OCI-LY1 (cell line): Measurements from ENCODE around the gene HTT.

Experiments
- H2AFZ ChIP-seq: fragments of 200-600 bp; sonication (generic), shearing (Covaris generic); 2 replicates; pipeline ENCODE4 v1.6.0; 2014; ENCODE audit warnings: antibody characterized with exemption, mild to moderate bottlenecking, low read length
- H3F3A ChIP-seq: fragments of 200-600 bp; sonication (generic), shearing (Covaris generic); 2 replicates; pipeline ENCODE4 v1.6.0; 2014; ENCODE audit warnings: mild to moderate bottlenecking, antibody characterized with exemption, low read length, moderate library complexity; ENCODE audit not compliant: insufficient read depth
- H3K27ac ChIP-seq: fragments of 200-600 bp; sonication (generic); 2 replicates; pipeline ENCODE4 v1.5.1; 2014; ENCODE audit warnings: low read length, mixed run types, mild to moderate bottlenecking, low read depth; ENCODE audit not compliant: poor library complexity, severe bottlenecking
- H3K27me3 ChIP-seq: fragments of 200-600 bp; sonication (generic); 2 replicates; pipeline ENCODE4 v1.6.0; 2014; ENCODE audit warnings: antibody characterized with exemption, mild to moderate bottlenecking, low read length, moderate library complexity; ENCODE audit not compliant: insufficient read depth
- H3K36me3 ChIP-seq: fragments of 200-600 bp; sonication (generic); 2 replicates; pipeline ENCODE4 v1.6.1; 2014; ENCODE audit warnings: mild to moderate bottlenecking, antibody characterized with exemption, low read length, moderate library complexity, mixed read lengths; ENCODE audit not compliant: insufficient read depth
- H3K4me1 ChIP-seq: fragments of 200-600 bp; sonication (generic); 2 replicates; pipeline ENCODE4 v1.5.1; 2014; ENCODE audit warnings: mild to moderate bottlenecking, low read length, moderate library complexity; ENCODE audit not compliant: insufficient read depth, severe bottlenecking
- H3K4me2 ChIP-seq: fragments of 200-600 bp; sonication (generic), shearing (Covaris generic); 2 replicates; pipeline ENCODE4 v1.6.1; 2014; ENCODE audit warnings: low read length
- H3K4me3 ChIP-seq: fragments of 200-600 bp; sonication (generic); 2 replicates; pipeline ENCODE4 v1.5.1; 2014; ENCODE audit warnings: low read length, low read depth, mild to moderate bottlenecking, mixed read lengths; ENCODE audit not compliant: poor library complexity, severe bottlenecking
- H3K79me2 ChIP-seq: fragments of 200-600 bp; shearing (Covaris generic); 2 replicates; pipeline ENCODE4 v1.6.1; 2016; ENCODE audit warnings: mixed run types, low read length, mixed read lengths; ENCODE audit not compliant: insufficient read depth
- H3K9ac ChIP-seq: fragments of 200-600 bp; sonication (generic), shearing (Covaris generic); 2 replicates; pipeline ENCODE4 v1.6.1; 2014; ENCODE audit warnings: mild to moderate bottlenecking, low read length, mixed read lengths
- H3K9me2 ChIP-seq: fragments of 200-600 bp; sonication (generic), shearing (Covaris generic); 2 replicates; pipeline ENCODE4 v1.6.1; 2014; ENCODE audit warnings: low read depth, mild to moderate bottlenecking, low read length, mixed read lengths
- H3K9me3 ChIP-seq: fragments of 200-600 bp; shearing (Covaris generic); 2 replicates; pipeline ENCODE4 v1.6.1; 2014; ENCODE audit warnings: low read length, mixed read lengths
- H4K20me1 ChIP-seq: fragments of 200-600 bp; sonication (generic), shearing (Covaris generic); 2 replicates; pipeline ENCODE4 v1.6.0; 2016; ENCODE audit warnings: mild to moderate bottlenecking, low read length; ENCODE audit not compliant: insufficient read depth
- CTCF ChIP-seq: fragments of 200-600 bp; sonication (generic), shearing (Covaris generic); IDR thresholded peaks from 2 replicates; pipeline ENCODE4 v1.5.1; 2017; ENCODE audit warnings: mild to moderate bottlenecking, antibody characterized with exemption, low read length, moderate library complexity, mixed read lengths
- EZH2 ChIP-seq: fragments of 200-600 bp; sonication (generic), shearing (Covaris generic); IDR thresholded peaks from 2 replicates; pipeline ENCODE4 v1.8.0; 2017; ENCODE audit warnings: borderline replicate concordance, mixed run types, mild to moderate bottlenecking, antibody characterized with exemption, low read length, moderate library complexity, mixed read lengths

Gene HTT

GRCh38 chr4:3054169-3054759 lies 20.2 kb upstream of the HTT start:
- no peak overlapping the region for H3K9ac ChIP-seq

GRCh38 chr4:3059943-3060342 lies 14.5 kb upstream of the HTT start:
- Histone ChIP-seq H3K4me1 (no peaks in the 10 kb centered on the region), H3K9ac (no peak overlapping the region), H3K9me3 (no peaks in the 10 kb centered on the region), H3K9me2 (no peaks in the 10 kb centered on the region), H3K79me2 (no peaks in the 10 kb centered on the region), H2AFZ (no peak overlapping the region), H3K4me3 (no peak overlapping the region), H3K27me3 (no peaks in the 10 kb centered on the region), H3K27ac (no peak overlapping the region), H3K4me2 (no peak overlapping the region), H3K36me3 (no peaks in the 10 kb centered on the region), H4K20me1 (no peaks in the 10 kb centered on the region), H3F3A (no peaks in the 10 kb centered on the region)
- TF ChIP-seq CTCF (no peak), EZH2 (no peak)

More at GRCh38 chr4:3054169-3054759, 20.2 kb upstream of the HTT start:
- Histone ChIP-seq H3K27me3 (no peaks in the 10 kb centered on the region), H3K4me3 (no peak overlapping the region), H3F3A (no peaks in the 10 kb centered on the region), H3K36me3 (no peaks in the 10 kb centered on the region), H3K4me1 (no peaks in the 10 kb centered on the region), H3K4me2 (no peak overlapping the region), H2AFZ (no peak overlapping the region), H3K79me2 (no peaks in the 10 kb centered on the region), H3K27ac (no peak overlapping the region), H3K9me3 (no peaks in the 10 kb centered on the region), H3K9me2 (no peaks in the 10 kb centered on the region), H4K20me1 (no peaks in the 10 kb centered on the region)
- no peak for TF ChIP-seq EZH2
- TF ChIP-seq CTCF: no peak

GRCh38 chr4:3060946-3061345 lies 13.5 kb upstream of the HTT start:
- no peaks in the 10 kb centered on the region for H3K9me3 ChIP-seq
- H3K4me1 ChIP-seq: no peaks in the 10 kb centered on the region
- H3K4me3 ChIP-seq: no peak overlapping the region
- H3K9ac ChIP-seq: no peak overlapping the region
- no peaks in the 10 kb centered on the region for H3K9me2 ChIP-seq
- no peaks in the 10 kb centered on the region for H3K79me2 ChIP-seq
- no peaks in the 10 kb centered on the region for H3F3A ChIP-seq
- H3K4me2 ChIP-seq: no peak overlapping the region
- H3K27ac ChIP-seq: no peak overlapping the region
- H2AFZ ChIP-seq: no peak overlapping the region
- TF ChIP-seq CTCF (no peak), EZH2 (no peak)
- H3K36me3 ChIP-seq: no peaks in the 10 kb centered on the region
- no peaks in the 10 kb centered on the region for H4K20me1 ChIP-seq
- H3K27me3 ChIP-seq: no peaks in the 10 kb centered on the region
